Hematopoietic multipotent progenitor cell treated with erythropoietin and hydrocortisone succinate and interleukin-3 and kit ligand, for 8 days (in vitro differentiated cells): ENCODE measurements around the gene ARHGAP12.

Experiments
- DNase-seq: peaks from one replicate; pipeline ENCODE4 v3.0.0-alpha.2; 2015

Gene ARHGAP12

GRCh38 chr10:31760674-31761081, 168.0 kb downstream of the ARHGAP12 start:
- DNase-seq, result no peak

DNA sequence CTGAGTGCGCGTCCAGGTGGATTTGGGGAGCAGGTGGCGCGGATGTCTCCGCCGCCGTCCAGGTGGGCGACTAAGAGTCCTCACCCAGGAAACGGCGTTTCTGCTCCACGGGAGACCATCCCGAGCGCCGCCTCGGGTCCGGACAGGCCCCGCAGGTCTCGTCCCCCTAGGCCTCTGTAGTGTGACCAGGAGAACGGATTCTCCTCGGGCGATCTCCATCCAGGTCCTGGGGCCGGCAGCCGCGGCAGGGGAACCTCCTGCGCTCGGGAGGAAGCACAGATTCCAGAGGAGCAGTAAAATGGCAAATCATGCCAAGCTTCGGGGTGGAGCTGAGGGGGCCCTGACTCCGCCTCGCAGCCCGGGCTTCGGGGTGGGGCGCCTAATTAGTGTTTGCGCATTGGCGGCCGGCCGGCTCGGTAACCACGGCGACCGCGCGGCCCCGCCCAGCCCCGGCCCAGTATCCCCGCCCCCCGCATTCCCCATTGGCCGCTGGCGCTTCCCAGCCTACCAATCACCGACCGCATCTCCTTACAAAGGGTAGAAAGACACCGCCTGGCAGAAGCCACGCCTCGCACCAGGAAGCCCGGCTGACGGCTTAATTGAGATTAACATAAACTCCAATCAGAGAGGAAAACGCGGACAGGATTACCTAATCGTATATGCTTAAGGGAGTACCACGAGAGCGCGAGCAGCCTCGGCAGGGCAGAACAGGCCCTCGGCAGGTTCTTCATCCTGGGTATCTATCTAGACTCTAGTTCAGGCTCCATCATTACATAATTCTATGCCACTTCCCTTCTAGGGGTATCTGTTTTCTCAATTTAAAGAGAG, 168.6 kb downstream of the ARHGAP12 start:
- peak; percentile 97 for DNase-seq

- peak; percentile 13 for DNase-seq
These were observed 169.4 kb downstream of the ARHGAP12 start for GRCh38 chr10:31759124-31759798.

- DNase-seq, result no peak
These were observed 170.1 kb downstream of the ARHGAP12 start for GRCh38 chr10:31758495-31758894.

- DNase-seq, result no peak
These were observed 170.8 kb downstream of the ARHGAP12 start for GRCh38 chr10:31757831-31758230.

GRCh38 chr10:31757386-31757791, 171.2 kb downstream of the ARHGAP12 start:
- no peak for DNase-seq

GRCh38 chr10:31756729-31757110, 171.9 kb downstream of the ARHGAP12 start:
- no peak for DNase-seq

DNA sequence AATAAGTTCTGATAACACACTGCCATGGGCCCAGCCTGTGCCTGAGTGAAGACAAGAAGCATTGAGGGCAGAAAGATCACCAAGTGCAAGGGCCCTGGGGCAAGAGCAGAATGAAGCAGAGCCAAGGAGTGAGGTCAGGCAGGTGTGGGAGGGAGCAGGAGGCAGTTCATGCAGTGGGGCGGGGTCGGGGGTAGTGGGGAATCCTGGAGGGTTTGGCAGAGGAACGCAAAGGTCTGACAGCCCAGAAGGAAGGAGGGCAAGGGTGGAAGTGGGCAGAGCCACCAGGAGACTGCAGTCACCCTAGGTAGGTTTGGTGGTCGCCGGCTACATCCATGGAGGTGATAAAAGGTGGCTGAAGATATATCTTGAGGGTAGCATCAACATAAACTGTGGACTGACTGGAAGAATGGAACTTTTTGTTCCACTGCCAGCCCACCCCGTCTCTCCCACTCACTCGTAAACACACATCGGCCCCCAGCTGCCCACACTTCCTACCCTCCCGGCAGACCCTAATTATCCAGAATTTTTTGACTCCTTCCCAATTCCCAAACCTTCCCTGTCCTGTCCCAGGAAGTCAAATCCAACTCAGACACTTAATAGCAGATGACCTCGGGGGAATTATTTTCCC, 172.4 kb downstream of the ARHGAP12 start:
- no peak for DNase-seq
